SK-N-SH (cell line): Measurements from ENCODE around the gene PADI4. TPM values are rescaled to one million over a fixed set of nuclear protein-coding genes. Genes with fewer than 3 reads are reported as not detected.

ENCODE experiments used
- CTCF ChIA-PET: fragments of 300-600, 350-600 bp; formaldehyde crosslinking; extraction: SDS; loops from one replicate; lab custom pipeline; 2021; lab: Yijun Ruan, JAX
- POLR2A ChIA-PET: fragments of 350-600 bp; sonication (Branson Sonifier 250); formaldehyde crosslinking; extraction: SDS; loops from one replicate; lab custom pipeline; 2020; ENCODE audit warnings: antibody characterized with exemption, inconsistent platforms; lab: Yijun Ruan, JAX
- DNase-seq: peaks from one replicate; pipeline ENCODE4 v3.0.0; 2012
- H2AFZ ChIP-seq: fragments of 200-600 bp; sonication (generic); 2 replicates; pipeline ENCODE4 v1.8.1; 2016; ENCODE audit warnings: antibody characterized with exemption, mild to moderate bottlenecking, low read depth
- H3F3A ChIP-seq: fragments of 200-600 bp; sonication (generic); replicated peaks from 2 replicates; pipeline ENCODE3; 2016; ENCODE audit warnings: antibody characterized with exemption, mild to moderate bottlenecking; ENCODE audit not compliant: insufficient read depth
- H3K27ac ChIP-seq, 2 experiments: fragments of 200-500 bp in 1 of 2; fragments of 200-600 bp in 1 of 2; sonication (Bioruptor generic) in 1 of 2; sonication (generic), shearing (Covaris generic) in 1 of 2; 2 replicates each; pipeline versions ENCODE4 v1.5.1 to v1.6.1; 2014 to 2016; ENCODE audit warnings: low read depth in 2 of 2, inconsistent platforms in 1 of 2, low read length in 1 of 2, mild to moderate bottlenecking in 1 of 2, mixed read lengths in 1 of 2
- H3K27me3 ChIP-seq: fragments of 200-600 bp; sonication (generic), shearing (Covaris generic); 2 replicates; pipeline ENCODE4 v1.6.1; 2016; ENCODE audit warnings: mixed run types; ENCODE audit not compliant: insufficient read depth
- H3K36me3 ChIP-seq, 2 experiments: fragments of 200-500 bp in 1 of 2; fragments of 200-600 bp in 1 of 2; sonication (Bioruptor generic) in 1 of 2; sonication (generic) in 1 of 2; replicated peaks in 1 of 2; 2 replicates each; pipeline versions ENCODE3 to v1.5.1; 2014 to 2016; ENCODE audit warnings: low read length in 1 of 2, mild to moderate bottlenecking in 1 of 2; ENCODE audit not compliant: insufficient read depth in 2 of 2, control insufficient read depth in 1 of 2
- H3K4me1 ChIP-seq, 2 experiments: fragments of 200-500 bp in 1 of 2; fragments of 200-600 bp in 1 of 2; sonication (Bioruptor generic) in 1 of 2; sonication (generic), shearing (Covaris generic) in 1 of 2; 2 replicates each; pipeline versions ENCODE4 v1.5.1 to v1.6.1; 2014 to 2016; ENCODE audit warnings: low read depth in 1 of 2, low read length in 1 of 2, mixed run types in 1 of 2; ENCODE audit not compliant: insufficient read depth in 2 of 2, control insufficient read depth in 1 of 2
- H3K4me2 ChIP-seq: fragments of 200-600 bp; sonication (generic), shearing (Covaris generic); 2 replicates; pipeline ENCODE4 v1.6.1; 2017; ENCODE audit warnings: mixed run types
- H3K4me3 ChIP-seq, 2 experiments: fragments of 200-500 bp in 1 of 2; fragments of 200-600 bp in 1 of 2; sonication (Bioruptor generic) in 1 of 2; sonication (generic), shearing (Covaris generic) in 1 of 2; 2 replicates each; pipeline versions ENCODE4 v1.5.1 to v1.8.1; 2014 to 2016; ENCODE audit warnings: low read depth in 2 of 2, inconsistent platforms in 1 of 2, low read length in 1 of 2, mild to moderate bottlenecking in 1 of 2, mixed read lengths in 1 of 2, moderate library complexity in 1 of 2
- H3K79me2 ChIP-seq: fragments of 200-600 bp; sonication (generic); 2 replicates; pipeline ENCODE4 v1.8.1; 2017; ENCODE audit warnings: mild to moderate bottlenecking; ENCODE audit not compliant: insufficient read depth
- H3K9ac ChIP-seq: fragments of 200-600 bp; sonication (generic); 2 replicates; pipeline ENCODE4 v1.6.1; 2017; ENCODE audit warnings: mixed run types
- H3K9me2 ChIP-seq: fragments of 200-600 bp; sonication (generic); 2 replicates; pipeline ENCODE4 v1.6.1; 2017; ENCODE audit warnings: mixed run types
- H3K9me3 ChIP-seq: fragments of 200-600 bp; sonication (generic); 2 replicates; pipeline ENCODE4 v1.6.1; 2017; ENCODE audit warnings: mixed run types, mild to moderate bottlenecking, moderate library complexity
- H4K20me1 ChIP-seq: fragments of 200-600 bp; sonication (generic); 2 replicates; pipeline ENCODE4 v1.6.1; 2017; ENCODE audit warnings: mild to moderate bottlenecking, mixed run types; ENCODE audit not compliant: insufficient read depth
- CTCF ChIP-seq: fragments of 200-600 bp; sonication (generic); IDR thresholded peaks from 2 replicates; pipeline ENCODE4 v1.6.1; 2017; ENCODE audit warnings: antibody characterized with exemption, mild to moderate bottlenecking, moderate library complexity
- EP300 ChIP-seq, 2 experiments: IDR thresholded peaks; 2 replicates each; pipeline versions ENCODE4 v1.4.0 to v1.6.1; 2012; ENCODE audit warnings: borderline replicate concordance in 1 of 2, low read depth in 1 of 2, low read length in 1 of 2
- EZH2phosphoT487 ChIP-seq: fragments of 200-600 bp; sonication (generic); IDR thresholded peaks from 2 replicates; pipeline ENCODE4 v1.6.1; 2017; ENCODE audit warnings: low read depth, mixed run types, mild to moderate bottlenecking, antibody characterized with exemption, moderate library complexity, borderline replicate concordance
- FOSL2 ChIP-seq: IDR thresholded peaks from 2 replicates; pipeline ENCODE4 v1.4.0; 2012; ENCODE audit warnings: low read depth, mild to moderate bottlenecking, moderate library complexity, borderline replicate concordance
- FOXM1 ChIP-seq: IDR thresholded peaks from 2 replicates; pipeline ENCODE4 v1.4.0; 2012; ENCODE audit warnings: low read depth, mild to moderate bottlenecking
- GABPA ChIP-seq: IDR thresholded peaks from 2 replicates; pipeline ENCODE4 v1.4.0; 2012; ENCODE audit warnings: low read depth, mild to moderate bottlenecking
- IRF3 ChIP-seq: fragments of 150-350 bp; IDR thresholded peaks from 2 replicates; pipeline ENCODE4 v1.6.1; 2016; ENCODE audit warnings: mild to moderate bottlenecking, low read depth, low read length
- JUND ChIP-seq: IDR thresholded peaks from 2 replicates; pipeline ENCODE4 v1.4.0; 2012
- NRF1 ChIP-seq: IDR thresholded peaks from 2 replicates; pipeline ENCODE4 v1.6.1; 2012; ENCODE audit warnings: low read depth, mild to moderate bottlenecking, low read length
- PBX3 ChIP-seq: IDR thresholded peaks from 2 replicates; pipeline ENCODE4; 2012
- RAD21 ChIP-seq: IDR thresholded peaks from 2 replicates; pipeline ENCODE4 v1.6.1; 2012; ENCODE audit warnings: mild to moderate bottlenecking, low read length
- RCOR1 ChIP-seq: fragments of 150-350 bp; IDR thresholded peaks from 2 replicates; pipeline ENCODE4 v1.6.1; 2017; ENCODE audit warnings: antibody characterized with exemption, low read length
- RFX5 ChIP-seq: IDR thresholded peaks from 2 replicates; pipeline ENCODE4 v1.6.1; 2012; ENCODE audit warnings: mild to moderate bottlenecking, improper control_type of control experiment, low read length
- RXRA ChIP-seq: IDR thresholded peaks from 2 replicates; pipeline ENCODE4 v1.4.0; 2012; ENCODE audit warnings: low read depth, mild to moderate bottlenecking, borderline replicate concordance
- SIN3A ChIP-seq: IDR thresholded peaks from 2 replicates; pipeline ENCODE4 v1.6.1; 2012; ENCODE audit warnings: low read depth, mild to moderate bottlenecking, low read length, moderate library complexity, borderline replicate concordance
- SMC3 ChIP-seq: IDR thresholded peaks from 2 replicates; pipeline ENCODE4 v1.6.1; 2012; ENCODE audit warnings: low read depth, low read length, improper control_type of control experiment
- TAF1 ChIP-seq: IDR thresholded peaks from 2 replicates; pipeline ENCODE4 v1.6.1; 2012; ENCODE audit warnings: low read depth, mild to moderate bottlenecking, low read length, moderate library complexity, borderline replicate concordance
- TCF12 ChIP-seq: IDR thresholded peaks from 2 replicates; pipeline ENCODE4 v1.4.0; 2012
- TEAD4 ChIP-seq: IDR thresholded peaks from 2 replicates; pipeline ENCODE4 v1.4.0; 2012; ENCODE audit warnings: mild to moderate bottlenecking, borderline replicate concordance; ENCODE audit not compliant: insufficient read depth
- WGBS: methylation state at CpG from one replicate; pipeline ENCODE4 v1.1.6; 2017; ENCODE audit warnings: low lambda C conversion rate; 5-methylcytosine and 5-hydroxymethylcytosine counted together
- polyA plus RNA-seq, 3 experiments: library from polyadenylated mRNA; depleted of rRNA; stranded (reverse); fragments of >200 nt; gene quantifications; 2 replicates each; pipeline ENCODE4 v1.2.3, GENCODE V29; 2012

Gene PADI4
- polyA plus RNA-seq, 1 of the 3 experiments (the other 2 are of a cell fraction) = not detected

GRCh38 chr1:17295292-17295691 lies 12.7 kb upstream of the PADI4 start:
- CTCF ChIA-PET = interaction anchor here (1.7 kb wide), 1 partner anchor 58 kb away, joined by 6 read pairs; no protein-coding TSS in a partner anchor

More at GRCh38 chr1:17295292-17295691, 12.7 kb upstream of the PADI4 start:
- H3F3A ChIP-seq = no peaks in the 10 kb centered on the region
- TF ChIP-seq EP300 (IDR thresholded peaks at IDR 0.05; ENCODE audit: borderline replicate concordance in 1 of 2, low read depth in 1 of 2, low read length in 1 of 2) (no peak), RCOR1 (no peak), EZH2phosphoT487 (no peak), RFX5 (no peak), SMC3 (no peak), SIN3A (no peak), IRF3 (no peak), NRF1 (no peak), TAF1 (no peak), JUND (no peak), GABPA (no peak), TCF12 (no peak), FOSL2 (no peak), FOXM1 (no peak), RXRA (no peak), RAD21 (no peak), PBX3 (no peak), TEAD4 (no peak), CTCF (no peak)
- H3K27me3 ChIP-seq = no peaks in the 10 kb centered on the region; the same call in 1 of the 2 replicates
- H3K9me3 ChIP-seq = no peaks in the 10 kb centered on the region
- no peak overlapping the region for H3K27ac ChIP-seq
- no peak overlapping the region for H2AFZ ChIP-seq
- 36% methylated on average over 2 of the region's 4 CpGs for WGBS
- no peaks in the 10 kb centered on the region for H3K36me3 ChIP-seq
- no peaks in the 10 kb centered on the region for H3K9me2 ChIP-seq
- H3K79me2 ChIP-seq = no peaks in the 10 kb centered on the region
- no peak overlapping the region for H3K4me3 ChIP-seq
- POLR2A ChIA-PET = no interaction called here
- H3K4me2 ChIP-seq = no peak overlapping the region
- H4K20me1 ChIP-seq = no peaks in the 10 kb centered on the region
- no peak overlapping the region for H3K9ac ChIP-seq
- peaks cover 0 to 3% of the 10 kb centered on the region in 2 experiments; a peak in 1 of 4 replicates for H3K4me1 ChIP-seq
- no peak for DNase-seq
